GM12872 (cell line): ENCODE data around the gene ATP6V1C2.
A peak's percentile ranks its signal among the peaks of the same experiment; 100 is the strongest.

ENCODE experiments used
- CTCF ChIP-seq: IDR thresholded peaks from 3 replicates; pipeline ENCODE4 v1.5.1; 2011; ENCODE audit warnings: low read depth, mild to moderate bottlenecking, low read length, moderate library complexity; ENCODE audit not compliant: insufficient read depth

ATP6V1C2 gene

GRCh38 chr2:10721396-10722251, at the start of gene ATP6V1C2:
ATP6V1C2 (plus strand) TSS chr2:10721630; CDS start chr2:10722850, 1,220 bp downstream.
- TF ChIP-seq CTCF = no peak

GRCh38 chr2:10675131-10675530, 46.3 kb upstream of the ATP6V1C2 start:
- TF ChIP-seq CTCF = no peak

GRCh38 chr2:10678225-10678624, 43.2 kb upstream of the ATP6V1C2 start:
- peak; percentile 13; the same call in 1 of the 3 replicates for TF ChIP-seq CTCF

- no peak for TF ChIP-seq CTCF
Observed at GRCh38 chr2:10680214-10680613, 41.2 kb upstream of the ATP6V1C2 start.

GRCh38 chr2:10680957-10681356, 40.5 kb upstream of the ATP6V1C2 start:
- TF ChIP-seq CTCF = no peak

GRCh38 chr2:10686176-10686730, 35.2 kb upstream of the ATP6V1C2 start:
- no peak for TF ChIP-seq CTCF

- no peak for TF ChIP-seq CTCF
Observed at GRCh38 chr2:10688921-10689807, 32.3 kb upstream of the ATP6V1C2 start.
